GM19239 (cell line): ENCODE measurements around the gene PPP1R13B.
"Not testable (repeated sequence)": the region's sequence is repeated elsewhere in the genome, so short reads cannot be mapped to it uniquely, and the experiment has no call there.

Experiments
- DNase-seq: peaks from one replicate; pipeline ENCODE4 v3.0.0; 2011; ENCODE audit warnings: low spot score; ENCODE audit not compliant: insufficient read length
- FAIRE-seq: peaks from 2 replicates; lab custom pipeline; 2011; peaks lifted over from hg19 to GRCh38; lab: Jason Lieb, UNC

Gene PPP1R13B

GRCh38 chr14:103808403-103809001 lies 38.9 kb downstream of the PPP1R13B start:
- DNase-seq = peak; percentile 38
- FAIRE-seq = peak; percentile 60

GRCh38 chr14:103806805-103807204 lies 40.6 kb downstream of the PPP1R13B start:
- FAIRE-seq (peak; percentile 23), DNase-seq (no peak)

GRCh38 chr14:103805708-103806107 lies 41.7 kb downstream of the PPP1R13B start:
- FAIRE-seq = no peak
- DNase-seq = no peak

GRCh38 chr14:103803661-103804060 lies 43.7 kb downstream of the PPP1R13B start:
- no peak for FAIRE-seq
- no peak for DNase-seq

GRCh38 chr14:103802356-103802755 lies 45.0 kb downstream of the PPP1R13B start:
- FAIRE-seq = no peak
- no peak for DNase-seq

GRCh38 chr14:103801459-103801858 lies 45.9 kb downstream of the PPP1R13B start:
- DNase-seq (no peak), FAIRE-seq (no peak)

GRCh38 chr14:103793192-103793591 lies 54.2 kb downstream of the PPP1R13B start:
- FAIRE-seq, DNase-seq: not testable (repeated sequence)

GRCh38 chr14:103788086-103788485 lies 59.3 kb downstream of the PPP1R13B start:
- no peak for DNase-seq
- FAIRE-seq = no peak

- DNase-seq = no peak
- FAIRE-seq = no peak
Observed at GRCh38 chr14:103782376-103782775, 65.0 kb downstream of the PPP1R13B start.

GRCh38 chr14:103776319-103776718 lies 71.1 kb downstream of the PPP1R13B start:
- not testable (repeated sequence) for FAIRE-seq

GRCh38 chr14:103775506-103775905 lies 71.9 kb downstream of the PPP1R13B start:
- DNase-seq (no peak), FAIRE-seq (no peak)

More at GRCh38 chr14:103776319-103776718, 71.1 kb downstream of the PPP1R13B start:
- DNase-seq = not testable (repeated sequence)

GRCh38 chr14:103773521-103773920 lies 73.9 kb downstream of the PPP1R13B start:
- FAIRE-seq (no peak), DNase-seq (no peak)

- DNase-seq = no peak
- no peak for FAIRE-seq
Observed at GRCh38 chr14:103772078-103772712, 75.2 kb downstream of the PPP1R13B start.

- DNase-seq (no peak), FAIRE-seq (no peak)
Observed at GRCh38 chr14:103770902-103771301, 76.5 kb downstream of the PPP1R13B start.

- no peak for FAIRE-seq
Observed at GRCh38 chr14:103770500-103770899, 76.9 kb downstream of the PPP1R13B start.

GRCh38 chr14:103767336-103767894 lies 80.0 kb downstream of the PPP1R13B start:
- DNase-seq = no peak
- FAIRE-seq = no peak

More at GRCh38 chr14:103770500-103770899, 76.9 kb downstream of the PPP1R13B start:
- DNase-seq = no peak

GRCh38 chr14:103765526-103765925 lies 81.8 kb downstream of the PPP1R13B start:
- no peak for FAIRE-seq

GRCh38 chr14:103763730-103764488 lies 83.5 kb downstream of the PPP1R13B start:
- DNase-seq (peak; percentile 28), FAIRE-seq (peak; percentile 78)

More at GRCh38 chr14:103765526-103765925, 81.8 kb downstream of the PPP1R13B start:
- DNase-seq = no peak

- FAIRE-seq = no peak
Observed at GRCh38 chr14:103762541-103762940, 84.8 kb downstream of the PPP1R13B start.

GRCh38 chr14:103762036-103762435 lies 85.3 kb downstream of the PPP1R13B start:
- FAIRE-seq = no peak

More at GRCh38 chr14:103762541-103762940, 84.8 kb downstream of the PPP1R13B start:
- no peak for DNase-seq

More at GRCh38 chr14:103762036-103762435, 85.3 kb downstream of the PPP1R13B start:
- no peak for DNase-seq
